IMR-90 (cell line): ENCODE data around the gene PDE4DIP. TPM values are rescaled to one million over a fixed set of nuclear protein-coding genes. Genes with fewer than 3 reads are reported as not detected.
"Not testable (repeated sequence)": the region's sequence is repeated elsewhere in the genome, so short reads cannot be mapped to it uniquely, and the experiment has no call there.

Experiments used
- ATAC-seq: fragments of 200-7000 bp; cut with Tn5 transposase; 2 replicates; pipeline ENCODE4 v1.9.1; 2020; ENCODE audit warnings: low read depth, mild to moderate bottlenecking, moderate library complexity
- Bru-seq: library from RNA; stranded (reverse); fragments of 400-500 nt; gene quantifications from one replicate; lab custom pipeline; 2021; lab: Mats Ljungman, UMichigan
- BruChase-seq, 2 experiments: library from RNA; stranded (reverse); fragments of 400-500 nt; gene quantifications; one replicate each; lab custom pipeline; 2021; lab: Mats Ljungman, UMichigan
- BruUV-seq: library from RNA; stranded (reverse); fragments of 400-500 nt; replicated peaks from 2 replicates; lab custom pipeline; 2021; lab: Mats Ljungman, UMichigan
- CTCF ChIA-PET: fragments of 300-600 bp; formaldehyde crosslinking; extraction: SDS; loops from one replicate; lab custom pipeline; 2021; ENCODE audit warnings: antibody characterized with exemption; lab: Yijun Ruan, JAX
- POLR2A ChIA-PET: fragments of 300-600 bp; sonication (Branson Sonifier 250); formaldehyde crosslinking; loops from one replicate; lab custom pipeline; 2022; ENCODE audit warnings: antibody characterized with exemption; ENCODE audit not compliant: unreplicated experiment; lab: Charles Lee
- DNase-seq: peaks from one replicate; pipeline ENCODE4 v3.0.0; 2013
- H2AFZ ChIP-seq: replicated peaks from 2 replicates; pipeline ENCODE3; 2013; ENCODE audit warnings: low read length, mild to moderate bottlenecking; ENCODE audit not compliant: poor library complexity
- H2AK5ac ChIP-seq: 2 replicates; pipeline ENCODE4 v1.6.1; 2013; ENCODE audit warnings: low read depth, low read length, inconsistent platforms
- H2AK9ac ChIP-seq: replicated peaks from 2 replicates; pipeline ENCODE3; 2013; ENCODE audit warnings: mild to moderate bottlenecking, low read depth, low read length, moderate library complexity; ENCODE audit not compliant: poor library complexity
- H2BK120ac ChIP-seq: 2 replicates; pipeline ENCODE4 v1.6.1; 2013; ENCODE audit warnings: low read depth, low read length, inconsistent platforms
- H2BK15ac ChIP-seq: 3 replicates; pipeline ENCODE4 v1.6.1; 2013; ENCODE audit warnings: low read depth, low read length, inconsistent platforms
- H2BK20ac ChIP-seq: 2 replicates; pipeline ENCODE4 v1.6.1; 2013; ENCODE audit warnings: low read depth, mild to moderate bottlenecking, inconsistent platforms, low read length, moderate library complexity
- H2BK5ac ChIP-seq: 2 replicates; pipeline ENCODE4 v1.6.1; 2013; ENCODE audit warnings: mild to moderate bottlenecking, low read depth, low read length, inconsistent platforms; ENCODE audit not compliant: poor library complexity, severe bottlenecking
- H3K14ac ChIP-seq: replicated peaks from 2 replicates; pipeline ENCODE4 v1.6.1; 2013; ENCODE audit warnings: low read depth, low read length, inconsistent platforms
- H3K18ac ChIP-seq: 2 replicates; pipeline ENCODE4 v1.6.1; 2013; ENCODE audit warnings: low read depth, low read length, control low read depth
- H3K23ac ChIP-seq: 2 replicates; pipeline ENCODE4 v1.6.1; 2013; ENCODE audit warnings: low read depth, low read length, inconsistent platforms
- H3K27ac ChIP-seq: 2 replicates; pipeline ENCODE4 v1.5.1; 2013; ENCODE audit warnings: mild to moderate bottlenecking, control low read depth, low read length; ENCODE audit not compliant: insufficient read depth
- H3K27me3 ChIP-seq: 2 replicates; pipeline ENCODE4 v1.6.1; 2013; ENCODE audit warnings: low read length; ENCODE audit not compliant: control insufficient read depth, insufficient read depth
- H3K36me3 ChIP-seq: 2 replicates; pipeline ENCODE4 v1.6.1; 2013; ENCODE audit warnings: low read length, mixed read lengths; ENCODE audit not compliant: control insufficient read depth, insufficient read depth
- H3K4ac ChIP-seq: 2 replicates; pipeline ENCODE4 v1.6.1; 2013; ENCODE audit warnings: low read depth, low read length, inconsistent platforms
- H3K4me1 ChIP-seq: 2 replicates; pipeline ENCODE4 v1.6.1; 2013; ENCODE audit warnings: low read length, mixed read lengths; ENCODE audit not compliant: control insufficient read depth, insufficient read depth
- H3K4me2 ChIP-seq: 2 replicates; pipeline ENCODE4 v1.6.1; 2013; ENCODE audit warnings: low read depth, mild to moderate bottlenecking, control low read depth, low read length, moderate library complexity
- H3K4me3 ChIP-seq: 2 replicates; pipeline ENCODE4 v1.5.1; 2013; ENCODE audit warnings: low read depth, mild to moderate bottlenecking, control low read depth, low read length, moderate library complexity; ENCODE audit not compliant: insufficient read depth
- H3K56ac ChIP-seq: 2 replicates; pipeline ENCODE4 v1.6.1; 2013; ENCODE audit warnings: low read length, inconsistent platforms; ENCODE audit not compliant: insufficient read depth; ENCODE audit errors: extremely low read depth
- H3K79me1 ChIP-seq, 2 experiments: 2 replicates each; pipeline ENCODE4 v1.6.1; 2013; ENCODE audit warnings: low read length in 2 of 2, inconsistent platforms in 1 of 2, low read depth in 1 of 2
- H3K9ac ChIP-seq: 2 replicates; pipeline ENCODE4 v1.6.1; 2013; ENCODE audit warnings: low read depth, low read length, control low read depth
- H3K9me1 ChIP-seq: 2 replicates; pipeline ENCODE4 v1.6.1; 2013; ENCODE audit warnings: low read length, inconsistent platforms; ENCODE audit not compliant: insufficient read depth
- H3K9me3 ChIP-seq: 2 replicates; pipeline ENCODE4 v1.6.1; 2013; ENCODE audit warnings: low read length; ENCODE audit not compliant: control insufficient read depth, insufficient read depth
- H4K20me1 ChIP-seq: 2 replicates; pipeline ENCODE4 v1.6.1; 2013; ENCODE audit warnings: low read length, inconsistent platforms; ENCODE audit not compliant: insufficient read depth
- H4K5ac ChIP-seq: 2 replicates; pipeline ENCODE4 v1.6.1; 2013; ENCODE audit warnings: mild to moderate bottlenecking, low read depth, low read length, control low read depth
- H4K8ac ChIP-seq, 2 experiments: 2 replicates each; pipeline ENCODE4 v1.6.1; 2013; ENCODE audit warnings: low read depth in 2 of 2, low read length in 2 of 2, control low read depth in 1 of 2, inconsistent platforms in 1 of 2
- H4K91ac ChIP-seq: 2 replicates; pipeline ENCODE4 v1.6.1; 2013; ENCODE audit warnings: low read depth, low read length, inconsistent platforms; ENCODE audit not compliant: insufficient read depth
- WGBS, 2 experiments: methylation state at CpG; one replicate each; pipeline versions ENCODE4 v1.1.5 to v1.1.7; 2013; ENCODE audit warnings: missing lambda C conversion rate in 2 of 2; ENCODE audit not compliant: insufficient read length in 1 of 2; ENCODE audit errors: extremely low coverage in 2 of 2; 5-methylcytosine and 5-hydroxymethylcytosine counted together
- dilution Hi-C: fragments of 300-500 bp; cut with HindIII; formaldehyde crosslinking; loops from one replicate; pipeline ENCODE4 v1.14.3; 2018; ENCODE audit warnings: low sequenced_read_pairs; ENCODE audit not compliant: unreplicated experiment
- in situ Hi-C: fragments of 300-500 bp; cut with MboI; formaldehyde crosslinking; loops from 3 replicates; pipeline ENCODE4 v1.14.3; 2019; ENCODE audit warnings: low sequenced_read_pairs, inconsistent platforms, mixed read lengths
- intact Hi-C: fragments of 100-400 bp; cut with micrococcal nuclease; formaldehyde crosslinking; loops from 2 replicates; pipeline ENCODE4 v1.10.0; 2022
- long read RNA-seq: library from polyadenylated mRNA; unstranded; transcript quantifications from one replicate; pipeline ENCODE4 v2.0.0, GENCODE V29; 2021; ENCODE audit not compliant: unreplicated experiment
- polyA plus RNA-seq, 3 experiments: library from polyadenylated mRNA; depleted of rRNA; stranded (reverse); fragments of >200 nt; gene quantifications; 2 replicates each; pipeline ENCODE4 v1.2.3, GENCODE V29; 2012; ENCODE audit warnings: low replicate concordance in 1 of 3
- total RNA-seq: library from RNA; depleted of rRNA; stranded (reverse); fragments of >200 nt; gene quantifications from 2 replicates; pipeline ENCODE4 v1.2.3, GENCODE V29; 2012; rRNA removed

PDE4DIP gene
- total RNA-seq (71.4 and 74.4 TPM in 2 replicates), polyA plus RNA-seq (2012; rRNA removed) (27.1 and 36.7 TPM in 2 replicates), Bru-seq, nascent RNA (percentile 59 among the genes with signal in this experiment), BruChase-seq, experiment 1, labeled RNA remaining after a 6-hour chase (percentile 60 among the genes with signal in this experiment), BruChase-seq, experiment 2, labeled RNA remaining after a 2-hour chase (percentile 57 among the genes with signal in this experiment)
- 13.4 and 40.4 TPM in 2 replicates for polyA plus RNA-seq (2012; cell fraction: cytosol; rRNA removed)
- polyA plus RNA-seq (2012; cell fraction: nucleus; rRNA removed; ENCODE audit: low replicate concordance) = 42.6 and 113 TPM in 2 replicates
- long read RNA-seq, full-length matches to known transcripts = 52 of 90 reads
- long read RNA-seq, partial matches to known transcripts = 25 of 90 reads
- long read RNA-seq, other reads (novel, unspliced or antisense) = 13 of 90 reads

- H2BK20ac ChIP-seq, H2BK120ac ChIP-seq, H3K56ac ChIP-seq, H3K14ac ChIP-seq, H4K91ac ChIP-seq, in situ Hi-C loops, H3K18ac ChIP-seq, H4K5ac ChIP-seq, POLR2A ChIA-PET, DNase-seq, CTCF ChIA-PET, H4K20me1 ChIP-seq, H2AK9ac ChIP-seq, H3K36me3 ChIP-seq, H3K4me2 ChIP-seq, H3K27me3 ChIP-seq, H3K4me1 ChIP-seq, H3K9me1 ChIP-seq, H2BK15ac ChIP-seq, BruUV-seq, H3K23ac ChIP-seq, H2AFZ ChIP-seq, H3K4me3 ChIP-seq, H3K27ac ChIP-seq, intact Hi-C loops, H3K4ac ChIP-seq, H2BK5ac ChIP-seq, H2AK5ac ChIP-seq, H4K8ac ChIP-seq, H3K9me3 ChIP-seq, H3K79me1 ChIP-seq, dilution Hi-C loops, H3K9ac ChIP-seq: not testable (repeated sequence)
- ATAC-seq = peak; percentile 92
- no CpG with 5 or more reads among the region's 36 CpGs for WGBS, 2 experiments
Measured at GRCh38 chr1:148844220-148844619, at the start of gene PDE4DIP. PDE4DIP (plus strand) TSS chr1:148844428; CDS start chr1:148844775, 347 bp downstream.

DNA sequence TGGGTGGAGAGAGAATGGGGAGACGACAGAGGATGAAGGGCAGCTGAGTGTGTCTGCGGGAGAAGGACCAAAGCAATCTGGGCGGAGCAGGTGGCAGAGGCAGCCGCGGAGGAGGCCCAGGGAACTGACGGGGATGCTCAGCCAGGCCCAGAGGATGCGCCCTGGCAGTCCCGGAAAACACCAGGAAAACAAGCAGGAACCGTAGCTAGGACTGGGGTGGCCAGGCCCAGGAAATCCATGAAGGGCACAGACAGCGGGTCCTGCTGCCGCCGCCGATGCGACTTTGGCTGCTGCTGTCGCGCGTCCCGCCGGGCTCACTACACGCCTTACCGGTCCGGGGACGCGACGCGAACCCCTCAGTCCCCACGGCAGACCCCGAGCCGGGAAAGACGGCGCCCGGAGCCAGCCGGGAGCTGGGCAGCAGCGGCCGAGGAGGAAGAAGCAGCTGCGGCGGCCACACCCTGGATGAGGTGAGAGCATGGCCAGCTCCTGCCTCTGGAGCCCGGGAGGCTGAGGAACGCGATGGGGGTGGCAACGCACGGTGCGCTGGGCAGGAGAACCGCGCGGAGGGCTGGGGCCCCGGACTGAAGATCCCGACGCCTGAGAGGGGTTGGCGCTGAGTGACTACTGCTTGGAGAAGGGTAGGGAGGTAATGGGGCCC is 35.8 kb upstream of the PDE4DIP start:
- no CpG with 5 or more reads among the region's 50 CpGs for WGBS, 2 experiments
- H3K79me1 ChIP-seq, DNase-seq, dilution Hi-C loops, H2BK15ac ChIP-seq, H2AK5ac ChIP-seq, H4K91ac ChIP-seq, H4K5ac ChIP-seq, H3K4me2 ChIP-seq, H3K9me1 ChIP-seq, H4K8ac ChIP-seq, H3K9me3 ChIP-seq, in situ Hi-C loops, H2BK120ac ChIP-seq, H3K9ac ChIP-seq, H2AFZ ChIP-seq, H4K20me1 ChIP-seq, H3K23ac ChIP-seq, H3K4ac ChIP-seq, BruUV-seq, H2AK9ac ChIP-seq, H2BK20ac ChIP-seq, H2BK5ac ChIP-seq, H3K36me3 ChIP-seq, H3K4me3 ChIP-seq, H3K4me1 ChIP-seq, POLR2A ChIA-PET, H3K56ac ChIP-seq, H3K18ac ChIP-seq, H3K27ac ChIP-seq, intact Hi-C loops, CTCF ChIA-PET, H3K27me3 ChIP-seq, H3K14ac ChIP-seq: not testable (repeated sequence)
- ATAC-seq = peak; percentile 75
